ENCODE measurements around the gene CASP8. TPM values are rescaled to one million over a fixed set of nuclear protein-coding genes. Genes with fewer than 3 reads are reported as not detected.

The CASP8 gene
- total and polyA plus RNA-seq, 2 of the 8 experiments (the other 6 are each of a cell fraction or from before 2014, with no cell fraction given), result 2.3 to 3.6 TPM

DNA sequence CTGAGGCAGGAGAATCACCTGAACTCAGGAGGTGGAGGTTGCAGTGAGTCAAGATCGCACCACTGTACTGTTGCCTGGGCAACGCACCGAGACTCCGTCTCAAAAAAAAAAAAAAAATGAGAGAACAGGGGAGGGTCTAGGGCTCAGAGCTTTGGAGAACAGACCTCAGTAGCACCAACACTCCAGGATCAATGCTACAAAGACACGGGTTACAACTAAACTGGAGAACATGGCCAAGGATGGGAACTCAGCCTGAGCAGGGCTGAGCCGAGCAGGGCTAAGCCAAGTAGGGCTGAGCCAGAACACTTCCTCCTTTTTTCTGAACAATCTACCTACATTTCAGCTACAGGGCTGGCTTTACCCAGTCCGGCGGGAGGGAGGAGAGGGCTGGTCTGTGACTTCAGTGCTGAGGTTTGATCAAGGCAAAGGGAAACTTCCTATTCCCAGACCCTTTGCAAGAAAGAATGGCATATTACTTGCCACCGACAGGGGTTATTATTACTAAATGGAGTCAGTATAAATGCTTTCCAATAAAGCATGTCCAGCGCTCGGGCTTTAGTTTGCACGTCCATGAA lies 2.9 kb upstream of the CASP8 start:
- no peaks in the 10 kb centered on the region for H3K79me1 ChIP-seq (ENCODE audit: low read depth, low read length)
- H3K4me3 ChIP-seq (ENCODE audit: extremely low read depth in 1 of 4, insufficient read depth in 2 of 4, low read depth in 3 of 4, low read length in 4 of 4), result no peak overlapping the region; a peak in 1 of 8 replicates
- no peak overlapping the region for H3K4ac ChIP-seq (replicated peaks; ENCODE audit: insufficient read length, low read depth, low read length)
- H3K14ac ChIP-seq (ENCODE audit: insufficient read length), result no peak overlapping the region
- H2BK12ac ChIP-seq (ENCODE audit: low read depth, low read length), result peak overlapping the region; percentile 99
- peaks cover 0 to 14% (median 6%) of the 10 kb centered on the region in 4 experiments; a peak in 6 of 7 replicates for H3K4me1 ChIP-seq (replicated peaks in 1 of 4; ENCODE audit: control insufficient read depth in 3 of 4, insufficient read depth in 4 of 4, low read length in 3 of 4)
- H3K4me2 ChIP-seq (ENCODE audit: insufficient read depth in 1 of 2, low read depth in 2 of 2, low read length in 2 of 2), result peak overlapping the region in 1 of 2 experiments; percentile 43; a peak in 2 of 4 replicates
- H3K23ac ChIP-seq (ENCODE audit: insufficient read length), result no peak overlapping the region
- 84% methylated on average over 10 of the region's 12 CpGs; no CpG with 5 or more reads in 1 of the 2 experiments for WGBS, 2 experiments (ENCODE audit: extremely low coverage in 1 of 2, insufficient coverage in 1 of 2, insufficient read length in 1 of 2, insufficient replicate concordance in 2 of 2, low coverage in 1 of 2, low lambda C conversion rate in 2 of 2, missing lambda C conversion rate in 1 of 2)
- ChIA-PET POLR2A (ENCODE audit: partially characterized antibody) (no interaction called here), CTCF (ENCODE audit: partially characterized antibody) (no interaction called here)
- DNase-seq (ENCODE audit: low read depth in 1 of 2, low spot score in 2 of 2) (peak in 1 of 2 experiments; percentile 43), FAIRE-seq (no peak)
- no peak overlapping the region for H3K9ac ChIP-seq (replicated peaks in 1 of 4; ENCODE audit: extremely low read depth in 1 of 4, low read depth in 3 of 4, low read length in 3 of 4)
- peak overlapping the region; percentile 74; the same call in 1 of the 2 replicates for H2BK20ac ChIP-seq (ENCODE audit: low read length)
- no peaks in the 10 kb centered on the region for H4K20me1 ChIP-seq (replicated peaks in 1 of 2; ENCODE audit: control insufficient read depth in 1 of 2, insufficient read depth in 2 of 2, low read length in 2 of 2)
- no peak overlapping the region for H3K56ac ChIP-seq (replicated peaks; ENCODE audit: insufficient read length, low read depth, low read length)
- peaks cover 0 to 3% (median 0%) of the 10 kb centered on the region in 4 experiments; a peak in 1 of 7 replicates for H3K27me3 ChIP-seq (replicated peaks in 1 of 4; ENCODE audit: control insufficient read depth in 3 of 4, extremely low read depth in 1 of 4, insufficient read depth in 3 of 4, low read length in 3 of 4)
- H3K9me3 ChIP-seq (ENCODE audit: insufficient read depth in 2 of 2, low read depth in 1 of 2, low read length in 1 of 2), result no peaks in the 10 kb centered on the region
- no peak overlapping the region; the same call in 1 of the 2 replicates for H3K18ac ChIP-seq (ENCODE audit: extremely low read depth, low read length)
- peak overlapping the region; percentile 87; the same call in 1 of the 2 replicates for H2AFZ ChIP-seq (ENCODE audit: low read length)
- no peaks in the 10 kb centered on the region for H3K36me3 ChIP-seq (ENCODE audit: control insufficient read depth in 2 of 4, insufficient read depth in 4 of 4, low read length in 3 of 4)
- no peaks in the 10 kb centered on the region for H3K79me2 ChIP-seq (ENCODE audit: control insufficient read depth in 1 of 2, insufficient read depth in 2 of 2, low read length in 2 of 2)
- no peak overlapping the region for H2AK5ac ChIP-seq (ENCODE audit: low read depth, low read length)
- peak overlapping the region; percentile 4; the same call in 1 of the 2 replicates for H4K8ac ChIP-seq (ENCODE audit: extremely low read depth, insufficient read depth, low read length)
- no peaks in the 10 kb centered on the region for H3K23me2 ChIP-seq (ENCODE audit: low read depth, low read length)
- peak overlapping the region; percentile 76 for H2BK15ac ChIP-seq (ENCODE audit: low read length)
- H2BK120ac ChIP-seq (replicated peaks; ENCODE audit: low read depth, low read length), result no peak overlapping the region
- H4K91ac ChIP-seq (replicated peaks; ENCODE audit: insufficient read length, low read length), result peak overlapping the region; percentile 88
- no peak overlapping the region for H4K5ac ChIP-seq (ENCODE audit: insufficient read length, low read depth, low read length)
- no peak overlapping the region; the same call in 1 of the 2 replicates for H2BK5ac ChIP-seq (ENCODE audit: low read depth, low read length)
- H3K27ac ChIP-seq (ENCODE audit: low read depth, low read length), result no peak overlapping the region
- TF ChIP-seq HDAC2 (IDR thresholded peaks at IDR 0.05; ENCODE audit: borderline replicate concordance in 1 of 2, low read depth in 2 of 2, low read length in 2 of 2) (no peak), SP1 (IDR thresholded peaks at IDR 0.05; ENCODE audit: low read depth, low read length) (no peak), KDM1A (IDR thresholded peaks at IDR 0.05; ENCODE audit: borderline replicate concordance, low read length) (no peak), RXRA (IDR thresholded peaks at IDR 0.05; ENCODE audit: insufficient read depth, low read depth, low read length) (no peak), HDAC6 (IDR thresholded peaks at IDR 0.05; ENCODE audit: low read depth, low read length) (no peak), JUND (IDR thresholded peaks at IDR 0.05; ENCODE audit: low read length) (no peak), NRF1 (IDR thresholded peaks at IDR 0.05; ENCODE audit: low read depth, low read length) (no peak), USF2 (IDR thresholded peaks at IDR 0.05; ENCODE audit: low read length) (no peak), CHD2 (IDR thresholded peaks at IDR 0.05; ENCODE audit: low read length) (no peak)
- TF ChIP-seq, protein P1, sequence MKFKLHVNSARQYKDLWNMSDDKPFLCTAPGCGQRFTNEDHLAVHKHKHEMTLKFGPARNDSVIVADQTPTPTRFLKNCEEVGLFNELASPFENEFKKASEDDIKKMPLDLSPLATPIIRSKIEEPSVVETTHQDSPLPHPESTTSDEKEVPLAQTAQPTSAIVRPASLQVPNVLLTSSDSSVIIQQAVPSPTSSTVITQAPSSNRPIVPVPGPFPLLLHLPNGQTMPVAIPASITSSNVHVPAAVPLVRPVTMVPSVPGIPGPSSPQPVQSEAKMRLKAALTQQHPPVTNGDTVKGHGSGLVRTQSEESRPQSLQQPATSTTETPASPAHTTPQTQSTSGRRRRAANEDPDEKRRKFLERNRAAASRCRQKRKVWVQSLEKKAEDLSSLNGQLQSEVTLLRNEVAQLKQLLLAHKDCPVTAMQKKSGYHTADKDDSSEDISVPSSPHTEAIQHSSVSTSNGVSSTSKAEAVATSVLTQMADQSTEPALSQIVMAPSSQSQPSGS (IDR thresholded peaks at IDR 0.05; ENCODE audit: low read length), result no peak
